Measurements from ENCODE around the gene SGTA.
"Not testable (repeated sequence)": the region's sequence is repeated elsewhere in the genome, so short reads cannot be mapped to it uniquely, and the experiment has no call there.

SGTA gene

GRCh38 chr19:2782936-2783780 lies at the start of gene SGTA:
SGTA (minus strand) TSS chr19:2783273; CDS start chr19:2769068, 14,205 bp downstream.
- peak; percentile 98 for DNase-seq

- DNase-seq, result peak; percentile 13
These were observed 44.9 kb upstream of the SGTA start for GRCh38 chr19:2827840-2828489.

- no peak for DNase-seq
These were observed 43.9 kb upstream of the SGTA start for GRCh38 chr19:2827022-2827421.

GRCh38 chr19:2824129-2824528 lies 41.1 kb upstream of the SGTA start:
- no peak for DNase-seq

GRCh38 chr19:2823646-2824045 lies 40.6 kb upstream of the SGTA start:
- no peak for DNase-seq

GRCh38 chr19:2822846-2823245 lies 39.8 kb upstream of the SGTA start:
- DNase-seq, result no peak

GRCh38 chr19:2820112-2820702 lies 37.1 kb upstream of the SGTA start:
- DNase-seq, result no peak

- DNase-seq, result peak; percentile 93
These were observed 36.6 kb upstream of the SGTA start, which contains the start of gene ZNF554 for GRCh38 chr19:2819540-2820111. ZNF554 (plus strand) TSS chr19:2819868; CDS start chr19:2820072, 204 bp downstream.

- not testable (repeated sequence) for DNase-seq
These were observed 34.3 kb upstream of the SGTA start for GRCh38 chr19:2817237-2817829.

GRCh38 chr19:2816641-2817040 lies 33.6 kb upstream of the SGTA start:
- DNase-seq, result no peak

- no peak for DNase-seq
These were observed 32.9 kb upstream of the SGTA start for GRCh38 chr19:2815923-2816322.

GRCh38 chr19:2815191-2815614 lies 32.1 kb upstream of the SGTA start:
- no peak for DNase-seq

- DNase-seq, result no peak
These were observed 31.4 kb upstream of the SGTA start for GRCh38 chr19:2814426-2814825.

GRCh38 chr19:2813235-2814160 lies 30.4 kb upstream of the SGTA start:
- DNase-seq, result no peak

GRCh38 chr19:2812414-2813234 lies 29.6 kb upstream of the SGTA start:
- no peak for DNase-seq

GRCh38 chr19:2811735-2812413 lies 28.8 kb upstream of the SGTA start:
- no peak for DNase-seq

GRCh38 chr19:2811221-2811722 lies 28.2 kb upstream of the SGTA start:
- DNase-seq, result no peak

GRCh38 chr19:2810141-2811091 lies 27.3 kb upstream of the SGTA start:
- no peak for DNase-seq
